GM10266 (cell line): Measurements from ENCODE around the gene CLDN7.
A peak's percentile ranks its signal among the peaks of the same experiment; 100 is the strongest.

Experiments used
- DNase-seq: peaks from one replicate; pipeline ENCODE4 v3.0.0; 2012; ENCODE audit errors: extremely low spot score
- TF ChIP-seq, protein P1 (sequence below): IDR thresholded peaks from 2 replicates; pipeline ENCODE4 v1.5.1; 2012; ENCODE audit warnings: mild to moderate bottlenecking, low read depth; ENCODE audit not compliant: control insufficient read depth, insufficient read depth; ENCODE audit errors: missing control alignments

CLDN7 gene

DNA sequence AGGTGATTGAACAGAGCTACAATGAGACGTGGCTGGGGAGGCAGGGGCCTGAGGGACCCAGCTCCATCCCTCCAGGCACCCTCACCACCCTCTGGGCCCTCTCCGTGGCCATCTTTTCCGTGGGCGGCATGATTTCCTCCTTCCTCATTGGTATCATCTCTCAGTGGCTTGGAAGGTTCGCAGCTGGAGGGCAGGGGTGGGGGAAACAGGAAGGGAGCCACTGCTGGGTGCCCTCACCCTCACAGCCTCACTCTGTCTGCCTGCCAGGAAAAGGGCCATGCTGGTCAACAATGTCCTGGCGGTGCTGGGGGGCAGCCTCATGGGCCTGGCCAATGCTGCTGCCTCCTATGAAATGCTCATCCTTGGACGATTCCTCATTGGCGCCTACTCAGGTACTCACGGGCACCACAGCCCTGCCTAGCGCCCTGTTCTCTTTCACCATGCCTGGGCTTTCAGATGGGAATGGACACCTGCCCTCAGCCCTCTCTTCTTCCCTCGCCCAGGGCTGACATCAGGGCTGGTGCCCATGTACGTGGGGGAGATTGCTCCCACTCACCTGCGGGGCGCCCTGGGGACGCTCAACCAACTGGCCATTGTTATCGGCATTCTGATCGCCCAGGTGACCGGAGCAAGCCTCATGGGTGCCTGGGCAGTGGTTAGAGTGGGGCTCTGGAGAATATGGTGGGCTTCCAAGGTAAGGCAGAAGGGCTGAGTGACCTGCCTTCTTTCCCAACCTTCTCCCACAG, 21.4 kb upstream of the CLDN7 start:
- TF ChIP-seq, protein P1, sequence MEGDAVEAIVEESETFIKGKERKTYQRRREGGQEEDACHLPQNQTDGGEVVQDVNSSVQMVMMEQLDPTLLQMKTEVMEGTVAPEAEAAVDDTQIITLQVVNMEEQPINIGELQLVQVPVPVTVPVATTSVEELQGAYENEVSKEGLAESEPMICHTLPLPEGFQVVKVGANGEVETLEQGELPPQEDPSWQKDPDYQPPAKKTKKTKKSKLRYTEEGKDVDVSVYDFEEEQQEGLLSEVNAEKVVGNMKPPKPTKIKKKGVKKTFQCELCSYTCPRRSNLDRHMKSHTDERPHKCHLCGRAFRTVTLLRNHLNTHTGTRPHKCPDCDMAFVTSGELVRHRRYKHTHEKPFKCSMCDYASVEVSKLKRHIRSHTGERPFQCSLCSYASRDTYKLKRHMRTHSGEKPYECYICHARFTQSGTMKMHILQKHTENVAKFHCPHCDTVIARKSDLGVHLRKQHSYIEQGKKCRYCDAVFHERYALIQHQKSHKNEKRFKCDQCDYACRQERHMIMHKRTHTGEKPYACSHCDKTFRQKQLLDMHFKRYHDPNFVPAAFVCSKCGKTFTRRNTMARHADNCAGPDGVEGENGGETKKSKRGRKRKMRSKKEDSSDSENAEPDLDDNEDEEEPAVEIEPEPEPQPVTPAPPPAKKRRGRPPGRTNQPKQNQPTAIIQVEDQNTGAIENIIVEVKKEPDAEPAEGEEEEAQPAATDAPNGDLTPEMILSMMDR: no peak
- no peak for DNase-seq

DNA sequence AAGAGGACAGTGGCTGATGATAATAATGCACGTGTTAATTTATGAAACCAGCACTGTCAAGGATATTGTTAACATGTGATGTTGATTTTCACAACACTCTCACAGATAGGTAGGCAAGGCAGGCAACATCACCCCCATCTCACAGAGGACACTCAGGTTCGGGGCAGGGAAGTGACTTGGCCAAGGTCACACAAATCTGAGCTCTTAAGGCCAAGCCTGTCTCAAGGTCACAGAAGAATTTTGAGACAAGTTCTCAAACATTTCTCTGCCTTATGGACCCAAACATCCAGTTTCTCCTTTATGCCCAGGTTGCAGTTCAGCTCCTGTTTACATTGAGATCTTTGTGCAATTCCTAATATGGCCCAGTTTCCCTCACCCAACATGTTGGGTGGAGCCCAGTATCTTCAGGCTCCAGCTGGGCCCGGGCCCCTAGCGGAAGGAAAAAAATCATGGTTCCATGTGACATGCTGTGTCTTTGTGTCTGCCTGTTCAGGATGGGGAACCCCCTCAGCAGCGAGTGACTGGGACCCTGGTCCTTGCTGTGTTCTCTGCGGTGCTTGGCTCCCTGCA, 20.6 kb upstream of the CLDN7 start:
- TF ChIP-seq, protein P1: no peak
- peak; percentile 15 for DNase-seq

DNA sequence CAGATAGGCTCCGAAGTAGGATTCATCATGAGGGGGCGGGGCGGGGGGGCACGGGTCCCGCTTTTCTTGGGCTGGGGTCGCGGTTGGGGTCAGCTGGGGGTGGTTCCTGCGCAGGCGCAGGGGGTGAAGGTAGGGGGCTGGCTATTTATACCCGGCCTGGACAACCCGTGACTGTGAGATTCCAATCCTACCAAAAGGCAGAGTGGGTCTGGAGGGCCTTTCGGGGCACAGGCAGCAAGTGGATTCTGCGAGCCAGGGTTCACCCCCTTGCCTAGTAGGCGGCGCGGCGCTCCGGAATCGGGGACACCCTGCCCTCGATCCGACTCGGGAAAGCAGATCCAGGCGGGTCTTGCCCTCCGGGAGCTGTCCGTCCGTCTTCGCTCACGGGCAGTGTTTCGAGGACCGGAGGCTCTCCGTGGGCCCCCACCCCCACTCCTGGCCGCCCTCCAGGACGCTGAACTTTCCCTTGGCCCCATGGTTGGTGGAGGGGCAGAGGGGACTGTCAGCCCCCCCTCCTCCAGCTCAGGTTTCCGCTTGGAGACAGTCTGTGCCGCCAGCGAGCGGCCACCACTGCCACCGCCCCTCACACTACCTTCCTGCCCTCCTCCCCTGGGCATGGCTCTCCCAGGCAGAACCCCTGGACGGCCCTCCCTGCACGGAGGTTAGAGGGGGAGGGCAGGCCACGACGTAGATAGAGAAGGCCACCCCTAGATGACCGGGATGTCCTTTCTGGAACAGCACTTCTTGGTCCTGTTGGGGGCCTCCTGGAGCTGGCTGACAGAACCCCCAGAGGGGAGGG, 19.9 kb upstream of the CLDN7 start:
- peak; percentile 19 for DNase-seq

DNA sequence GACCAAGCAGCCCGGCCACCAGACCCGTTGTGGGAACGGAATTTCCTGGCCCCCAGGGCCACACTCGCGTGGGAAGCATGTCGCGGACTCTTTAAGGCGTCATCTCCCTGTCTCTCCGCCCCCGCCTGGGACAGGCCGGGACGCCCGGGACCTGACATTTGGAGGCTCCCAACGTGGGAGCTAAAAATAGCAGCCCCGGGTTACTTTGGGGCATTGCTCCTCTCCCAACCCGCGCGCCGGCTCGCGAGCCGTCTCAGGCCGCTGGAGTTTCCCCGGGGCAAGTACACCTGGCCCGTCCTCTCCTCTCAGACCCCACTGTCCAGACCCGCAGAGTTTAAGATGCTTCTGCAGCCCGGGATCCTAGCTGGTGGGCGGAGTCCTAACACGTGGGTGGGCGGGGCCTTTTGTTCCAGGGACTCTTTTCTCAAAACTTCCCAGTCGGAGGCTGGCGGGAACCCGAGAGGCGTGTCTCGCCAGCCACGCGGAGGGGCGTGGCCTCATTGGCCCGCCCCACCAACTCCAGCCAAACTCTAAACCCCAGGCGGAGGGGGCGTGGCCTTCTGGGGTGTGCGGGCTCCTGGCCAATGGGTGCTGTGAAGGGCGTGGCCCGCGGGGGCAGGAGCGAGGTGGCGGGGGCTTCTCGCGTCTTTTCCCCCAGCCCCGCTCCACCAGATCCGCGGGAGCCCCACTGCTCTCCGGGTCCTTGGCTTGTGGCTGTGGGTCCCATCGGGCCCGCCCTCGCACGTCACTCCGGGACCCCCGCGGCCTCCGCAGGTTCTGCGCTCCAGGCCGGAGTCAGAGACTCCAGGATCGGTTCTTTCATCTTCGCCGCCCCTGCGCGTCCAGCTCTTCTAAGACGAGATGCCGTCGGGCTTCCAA, 19.0 kb upstream of the CLDN7 start, which contains the start of gene SLC2A4:
Gene SLC2A4, plus strand, starts transcription at position 645 of the 879 bp plus-strand sequence. Its CDS starts 217 bp downstream, at position 862.
- DNase-seq: peak; percentile 97
- TF ChIP-seq, protein P1: no peak

More for the DNA sequence above, 19.9 kb upstream of the CLDN7 start:
- TF ChIP-seq, protein P1: no peak

DNA sequence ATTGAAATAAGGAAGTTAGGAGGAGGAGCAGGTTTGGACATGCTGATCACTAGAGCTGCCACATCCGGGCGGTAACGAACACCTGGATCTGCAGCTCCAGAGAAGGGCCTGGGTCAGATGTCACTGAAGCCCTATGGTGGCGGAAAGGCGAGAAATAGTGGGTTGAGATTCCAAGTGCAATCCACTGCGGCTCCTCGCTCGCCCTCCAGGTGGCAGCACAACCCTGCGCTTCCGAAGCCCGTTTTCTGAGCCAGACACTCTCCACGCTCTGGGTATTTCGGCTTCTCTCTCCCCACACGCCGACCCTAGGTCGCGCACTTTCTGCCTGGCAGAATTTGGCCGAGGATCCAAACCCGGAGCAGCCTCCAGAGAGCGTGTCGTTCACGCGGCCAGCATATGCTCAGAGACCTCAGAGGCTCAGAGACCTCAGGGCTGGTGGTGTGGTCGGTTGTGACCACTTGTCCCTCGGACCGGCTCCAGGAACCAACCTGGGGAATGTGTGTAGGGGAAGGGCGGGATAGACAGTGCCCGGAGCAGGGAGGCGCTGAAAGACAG, 18.3 kb upstream of the CLDN7 start:
- peak; percentile 85 for DNase-seq
- TF ChIP-seq, protein P1: peak; percentile 82

DNA sequence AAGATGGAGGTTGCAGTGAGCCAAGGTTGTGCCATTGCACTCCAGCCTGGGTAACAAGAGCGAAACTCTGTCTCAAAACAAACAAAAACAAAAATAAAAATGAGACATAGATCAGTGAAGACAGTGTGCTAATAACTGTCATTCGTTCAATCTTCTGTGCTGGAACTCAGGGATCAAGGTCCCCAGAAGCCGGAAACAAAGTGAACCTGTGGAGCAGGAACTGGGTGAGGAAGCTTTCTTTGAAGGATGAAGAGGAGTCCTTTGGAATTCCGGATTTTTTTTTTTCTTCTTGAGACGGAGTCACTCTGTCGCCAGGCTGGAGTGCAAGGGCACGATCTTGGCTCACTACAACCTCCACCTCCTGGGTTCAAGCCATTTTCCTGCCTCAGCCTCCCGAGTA, 17.2 kb upstream of the CLDN7 start:
- TF ChIP-seq, protein P1: no peak
- DNase-seq: no peak
